HG03457 (cell line): Measurements from ENCODE around the gene CDK4.
"Not testable (repeated sequence)": the region's sequence is repeated elsewhere in the genome, so short reads cannot be mapped to it uniquely, and the experiment has no call there.

ENCODE experiments used
- ATAC-seq: cut with Tn5 transposase; IDR thresholded peaks from one replicate; pipeline ENCODE4 v1.9.1; 2021; ENCODE audit warnings: moderate number of reproducible peaks; ENCODE audit not compliant: unreplicated experiment

Gene CDK4

DNA sequence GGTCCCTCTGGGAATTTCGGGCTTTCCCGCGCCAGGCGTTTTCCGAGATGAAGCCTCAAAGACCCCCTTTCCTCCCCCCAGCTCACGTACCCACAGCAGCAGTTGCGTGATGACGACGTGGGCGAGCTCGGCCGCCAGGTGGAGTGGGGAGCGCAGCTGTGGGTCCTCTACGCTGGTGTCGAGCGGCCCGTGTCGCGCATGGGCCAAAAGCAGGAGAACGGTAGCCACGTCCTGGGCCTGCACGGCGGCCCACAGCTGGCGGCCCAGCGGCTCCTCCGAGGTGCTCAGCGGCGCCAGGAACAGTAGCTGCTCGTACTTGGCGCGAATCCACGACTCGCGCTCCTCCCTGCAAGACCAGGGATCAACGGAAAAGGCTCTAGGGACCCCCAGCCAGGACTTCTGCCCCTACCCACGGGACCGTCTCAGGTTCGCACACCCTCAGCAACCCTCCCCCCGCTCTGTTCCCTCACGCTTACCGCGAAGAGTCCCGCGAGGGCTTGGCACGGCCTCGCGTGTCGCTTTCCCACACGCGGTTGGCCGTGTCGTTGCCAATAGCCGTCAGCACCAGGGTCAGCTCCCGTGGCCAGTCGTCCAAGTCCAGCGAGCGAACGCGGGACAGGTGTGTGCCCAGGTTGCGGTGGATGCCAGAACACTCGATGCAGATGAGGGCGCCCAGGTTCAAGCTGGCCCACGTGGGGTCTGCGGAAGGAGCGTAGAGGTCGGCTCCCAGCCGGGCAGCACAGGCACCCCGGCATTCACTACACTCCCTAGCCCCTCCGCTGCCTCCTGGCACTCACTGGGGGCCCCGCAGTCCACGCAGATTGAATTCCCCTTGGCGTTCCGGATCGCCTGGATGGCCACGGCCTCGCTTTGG, 25.0 kb downstream of the CDK4 start:
- ATAC-seq: no peak

DNA sequence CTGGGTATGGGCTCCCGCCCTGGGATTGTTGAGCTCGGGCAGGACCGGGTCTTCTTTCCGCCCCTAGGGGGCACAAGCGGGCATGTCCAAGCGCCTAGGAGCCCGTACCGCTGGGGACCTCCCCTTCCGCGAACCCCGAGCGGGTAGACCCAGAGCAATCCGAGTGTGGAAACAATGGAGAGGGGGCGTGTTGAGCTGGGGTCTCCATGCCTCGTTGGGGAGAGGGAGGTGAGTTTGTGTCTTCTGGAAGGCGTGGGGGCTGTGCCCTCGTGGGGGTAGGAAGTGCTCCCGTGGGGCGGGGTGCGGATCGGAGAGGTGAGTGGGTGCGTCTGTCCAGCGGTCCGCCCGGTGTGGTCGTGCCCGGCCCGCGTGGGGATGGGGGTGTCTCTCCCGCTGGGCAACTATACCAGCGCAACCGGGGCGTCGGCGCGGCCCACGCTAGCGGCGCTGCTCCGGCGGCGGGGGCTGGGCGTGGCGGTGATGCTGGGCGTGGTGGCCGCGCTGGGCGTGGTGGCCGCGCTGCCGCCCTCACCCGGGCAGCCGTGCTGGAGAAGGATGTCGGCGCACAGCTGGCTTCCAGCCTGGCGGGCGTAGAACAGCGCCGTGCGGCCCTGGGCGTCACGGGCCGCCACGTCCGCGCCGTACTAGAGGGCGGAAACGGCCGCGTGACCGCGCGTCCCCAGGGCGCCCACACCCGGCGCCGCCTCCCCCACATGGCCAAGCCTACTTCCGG, 25.8 kb downstream of the CDK4 start:
- ATAC-seq: no peak

GRCh38 chr12:57725851-57726150, 26.3 kb downstream of the CDK4 start:
- no peak for ATAC-seq

- ATAC-seq: no peak
Measured at GRCh38 chr12:57724936-57725740, 27.0 kb downstream of the CDK4 start.

GRCh38 chr12:57724003-57724935, 27.8 kb downstream of the CDK4 start:
- no peak for ATAC-seq

GRCh38 chr12:57723630-57723962, 28.5 kb downstream of the CDK4 start:
- no peak for ATAC-seq

GRCh38 chr12:57722716-57723629, 29.1 kb downstream of the CDK4 start:
- ATAC-seq: no peak

- ATAC-seq: not testable (repeated sequence)
Measured at GRCh38 chr12:57721846-57722608, 30.1 kb downstream of the CDK4 start.

DNA sequence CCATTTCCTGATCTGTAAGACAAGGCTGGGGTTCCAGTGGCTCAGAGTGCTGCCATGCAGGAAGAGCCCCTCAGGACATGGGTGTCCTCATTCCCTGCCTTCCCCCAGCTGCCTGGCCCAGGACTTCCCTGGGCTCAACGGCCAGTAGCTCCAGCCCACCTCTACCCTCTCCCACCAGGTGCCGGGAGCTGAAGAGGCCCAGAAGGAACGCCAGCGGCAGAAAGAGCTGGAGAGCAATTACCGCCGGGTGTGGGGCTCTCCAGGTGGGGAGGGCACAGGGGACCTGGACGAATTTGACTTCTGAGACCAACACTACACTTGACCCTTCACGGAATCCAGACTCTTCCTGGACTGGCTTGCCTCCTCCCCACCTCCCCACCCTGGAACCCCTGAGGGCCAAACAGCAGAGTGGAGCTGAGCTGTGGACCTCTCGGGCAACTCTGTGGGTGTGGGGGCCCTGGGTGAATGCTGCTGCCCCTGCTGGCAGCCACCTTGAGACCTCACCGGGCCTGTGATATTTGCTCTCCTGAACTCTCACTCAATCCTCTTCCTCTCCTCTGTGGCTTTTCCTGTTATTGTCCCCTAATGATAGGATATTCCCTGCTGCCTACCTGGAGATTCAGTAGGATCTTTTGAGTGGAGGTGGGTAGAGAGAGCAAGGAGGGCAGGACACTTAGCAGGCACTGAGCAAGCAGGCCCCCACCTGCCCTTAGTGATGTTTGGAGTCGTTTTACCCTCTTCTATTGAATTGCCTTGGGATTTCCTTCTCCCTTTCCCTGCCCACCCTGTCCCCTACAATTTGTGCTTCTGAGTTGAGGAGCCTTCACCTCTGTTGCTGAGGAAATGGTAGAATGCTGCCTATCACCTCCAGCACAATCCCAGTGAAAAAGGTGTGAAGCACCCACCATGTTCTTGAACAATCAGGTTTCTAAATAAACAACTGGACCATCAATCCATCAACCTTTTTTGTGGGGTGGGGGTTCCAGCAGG, 31.2 kb downstream of the CDK4 start:
- no peak for ATAC-seq

DNA sequence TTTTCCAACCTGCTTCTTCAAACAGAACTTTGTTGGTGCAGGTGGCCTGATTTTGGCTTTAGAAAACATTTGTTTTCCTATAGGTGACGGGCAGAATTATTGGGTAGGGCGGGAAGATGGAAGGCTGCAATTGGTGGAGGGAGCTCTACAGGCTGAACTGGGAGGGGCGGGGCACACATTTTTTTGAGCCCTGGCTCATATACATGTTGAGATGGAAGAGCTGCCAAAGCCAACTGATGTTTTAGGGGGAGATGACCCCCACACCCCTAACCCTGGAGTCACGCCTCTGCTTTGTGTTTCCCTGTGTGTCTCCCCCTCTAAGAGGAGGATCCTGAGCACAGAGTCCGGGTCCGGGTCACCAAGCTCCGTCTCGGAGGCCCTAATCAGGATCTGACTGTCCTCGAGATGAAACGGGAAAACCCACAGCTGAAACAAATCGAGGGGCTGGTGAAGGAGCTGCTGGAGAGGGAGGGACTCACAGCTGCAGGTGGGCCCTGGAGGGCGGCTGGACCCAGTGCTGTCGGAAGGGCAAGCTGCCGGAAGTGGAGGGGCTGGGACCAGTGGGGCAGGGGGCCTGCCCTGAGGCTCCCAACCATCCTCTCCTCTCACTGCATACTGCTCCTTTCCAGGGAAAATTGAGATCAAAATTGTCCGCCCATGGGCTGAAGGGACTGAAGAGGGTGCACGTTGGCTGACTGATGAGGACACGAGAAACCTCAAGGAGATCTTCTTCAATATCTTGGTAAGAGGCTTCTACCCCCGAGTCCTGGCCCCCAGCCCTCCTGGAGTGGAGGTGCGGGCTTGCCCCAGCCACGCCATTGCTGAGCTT, 32.1 kb downstream of the CDK4 start:
- ATAC-seq: no peak

DNA sequence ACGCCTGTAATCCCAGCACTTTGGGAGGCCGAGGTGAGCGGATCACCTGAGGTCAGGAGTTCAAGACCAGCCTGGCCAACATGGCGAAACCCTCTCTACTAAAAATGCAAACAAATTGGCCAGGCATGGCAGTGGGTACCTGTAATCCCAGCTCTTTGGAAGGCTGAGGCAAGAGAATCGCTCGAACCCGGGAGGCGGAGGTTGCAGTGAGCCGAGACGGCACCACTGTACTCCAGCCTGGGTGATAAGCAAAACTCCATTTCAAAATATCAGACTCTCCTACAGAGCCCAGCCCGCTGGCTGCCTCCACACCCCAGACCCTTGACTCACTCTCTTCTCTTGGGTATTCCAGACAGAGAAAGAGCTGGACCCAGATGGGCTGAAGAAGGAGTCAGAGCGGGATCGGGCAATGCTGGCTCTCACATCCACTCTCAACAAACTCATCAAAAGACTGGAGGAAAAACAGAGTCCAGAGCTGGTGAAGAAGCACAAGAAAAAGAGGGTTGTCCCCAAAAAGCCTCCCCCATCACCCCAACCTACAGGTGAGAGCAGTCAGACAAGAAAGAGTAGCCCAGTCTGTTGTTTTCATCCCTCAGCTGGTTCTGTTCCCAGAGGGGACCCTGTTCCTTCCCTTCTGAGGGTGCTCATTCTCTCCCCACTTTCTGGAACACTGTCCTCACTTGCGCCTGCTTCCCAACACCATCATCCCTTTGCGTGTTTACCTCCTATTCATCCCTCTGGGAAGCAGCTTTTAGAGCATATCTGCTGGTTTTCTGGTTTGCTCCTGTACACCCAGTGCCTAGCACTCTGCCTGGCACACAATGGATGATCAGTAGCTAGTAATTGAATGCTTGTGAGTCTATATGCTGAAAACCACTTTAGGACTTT, 33.2 kb downstream of the CDK4 start:
- ATAC-seq: no peak

DNA sequence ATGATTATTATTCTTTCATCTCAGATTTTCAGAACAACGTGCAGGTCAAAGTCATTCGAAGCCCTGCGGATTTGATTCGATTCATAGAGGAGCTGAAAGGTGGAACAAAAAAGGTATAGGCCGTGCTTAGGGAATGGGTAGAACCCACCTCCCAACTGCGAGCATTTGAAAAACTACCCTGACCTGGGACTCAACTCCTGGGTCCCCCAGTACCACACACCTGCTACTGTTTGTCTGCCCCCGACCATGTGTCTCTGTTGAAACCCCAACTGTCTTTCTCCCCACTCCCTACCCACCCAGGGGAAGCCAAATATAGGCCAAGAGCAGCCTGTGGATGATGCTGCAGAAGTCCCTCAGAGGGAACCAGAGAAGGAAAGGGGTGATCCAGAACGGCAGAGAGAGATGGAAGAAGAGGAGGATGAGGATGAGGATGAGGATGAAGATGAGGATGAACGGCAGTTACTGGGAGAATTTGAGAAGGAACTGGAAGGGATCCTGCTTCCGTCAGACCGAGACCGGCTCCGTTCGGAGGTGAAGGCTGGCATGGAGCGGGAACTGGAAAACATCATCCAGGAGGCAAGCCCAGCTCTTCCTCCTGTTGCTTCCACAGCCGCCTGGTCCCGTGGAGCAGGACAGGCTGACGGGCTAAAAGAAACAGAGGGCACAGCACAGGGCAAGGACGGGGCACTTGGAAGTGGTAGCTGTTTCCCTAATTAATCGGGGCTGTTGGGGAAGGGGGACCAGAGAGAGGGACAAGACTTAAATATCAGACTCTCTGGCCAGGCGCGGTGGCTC, 34.1 kb downstream of the CDK4 start:
- ATAC-seq: no peak

- ATAC-seq: no peak
Measured at GRCh38 chr12:57717131-57717530, 35.0 kb downstream of the CDK4 start.

DNA sequence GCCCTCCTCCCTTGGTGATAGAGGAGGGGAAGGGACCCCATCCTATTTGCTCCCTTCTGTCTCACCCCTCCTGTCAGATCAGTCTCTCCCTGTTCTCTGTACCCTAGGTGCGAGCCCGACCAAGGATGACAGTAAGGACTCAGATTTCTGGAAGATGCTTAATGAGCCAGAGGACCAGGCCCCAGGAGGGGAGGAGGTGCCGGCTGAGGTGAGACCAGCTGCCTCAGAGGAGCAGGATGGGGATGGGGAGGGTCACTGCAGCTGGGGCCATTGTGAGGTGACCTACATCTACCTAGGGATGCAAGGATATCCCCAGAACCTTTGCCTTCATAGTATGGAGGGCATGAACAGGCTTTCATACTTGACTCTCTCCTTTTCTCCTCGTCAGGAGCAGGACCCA, 35.8 kb downstream of the CDK4 start:
- no peak for ATAC-seq

DNA sequence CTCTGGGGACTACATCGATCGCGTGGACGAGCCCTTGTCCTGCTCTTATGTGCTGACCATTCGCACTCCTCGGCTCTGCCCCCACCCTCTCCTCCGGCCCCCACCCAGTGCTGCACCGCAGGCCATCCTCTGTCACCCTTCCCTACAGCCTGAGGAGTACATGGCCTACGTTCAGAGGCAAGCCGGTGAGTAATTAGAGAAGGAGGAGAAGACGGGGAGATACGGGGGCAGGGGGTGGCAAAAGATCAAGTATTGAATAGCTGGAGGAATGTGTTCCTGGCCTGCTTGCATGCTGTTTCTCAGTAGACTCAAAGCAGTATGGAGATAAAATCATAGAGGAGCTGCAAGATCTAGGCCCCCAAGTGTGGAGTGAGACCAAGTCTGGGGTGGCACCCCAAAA, 36.3 kb downstream of the CDK4 start:
- ATAC-seq: no peak
